HK-2 (cell line): Measurements from ENCODE around the gene ARAP1.
A peak's percentile ranks its signal among the peaks of the same experiment; 100 is the strongest.

Experiments
- DNase-seq: peaks from one replicate; pipeline ENCODE4 v3.0.0-alpha.2; 2018; ENCODE audit not compliant: unreplicated experiment

The ARAP1 gene

GRCh38 chr11:72779495-72780128 lies 27.4 kb upstream of the ARAP1 start:
- DNase-seq = no peak

GRCh38 chr11:72778535-72779494 lies 26.6 kb upstream of the ARAP1 start:
- no peak for DNase-seq

GRCh38 chr11:72777755-72778278 lies 25.6 kb upstream of the ARAP1 start:
- no peak for DNase-seq

GRCh38 chr11:72776844-72777754 lies 24.9 kb upstream of the ARAP1 start:
- DNase-seq = no peak

- DNase-seq = no peak
These were observed 24.1 kb upstream of the ARAP1 start for GRCh38 chr11:72776117-72776843.

GRCh38 chr11:72775288-72776110 lies 23.3 kb upstream of the ARAP1 start:
- DNase-seq = no peak

- DNase-seq = no peak
These were observed 22.3 kb upstream of the ARAP1 start for GRCh38 chr11:72774499-72774898.

GRCh38 chr11:72773696-72774095 lies 21.5 kb upstream of the ARAP1 start:
- no peak for DNase-seq

GRCh38 chr11:72773291-72773690 lies 21.1 kb upstream of the ARAP1 start:
- peak; percentile 37 for DNase-seq

- no peak for DNase-seq
These were observed 19.9 kb upstream of the ARAP1 start for GRCh38 chr11:72772059-72772458.

- DNase-seq = peak; percentile 40
These were observed 19.3 kb upstream of the ARAP1 start for GRCh38 chr11:72771507-72771906.

- no peak for DNase-seq
These were observed 18.6 kb upstream of the ARAP1 start for GRCh38 chr11:72770799-72771198.

- no peak for DNase-seq
These were observed 17.5 kb upstream of the ARAP1 start for GRCh38 chr11:72769680-72770079.

- DNase-seq = no peak
These were observed 16.4 kb upstream of the ARAP1 start for GRCh38 chr11:72768581-72768980.

- DNase-seq = no peak
These were observed 15.2 kb upstream of the ARAP1 start for GRCh38 chr11:72767203-72768062.

- no peak for DNase-seq
These were observed 14.1 kb upstream of the ARAP1 start for GRCh38 chr11:72766152-72766902.

- DNase-seq = no peak
These were observed 12.3 kb upstream of the ARAP1 start for GRCh38 chr11:72764503-72764902.

- no peak for DNase-seq
These were observed 11.6 kb upstream of the ARAP1 start for GRCh38 chr11:72763823-72764222.
